Measurements from ENCODE around the gene RABEPK. TPM values are rescaled to one million over a fixed set of nuclear protein-coding genes. Genes with fewer than 3 reads are reported as not detected.
"Not testable (repeated sequence)": the region's sequence is repeated elsewhere in the genome, so short reads cannot be mapped to it uniquely, and the experiment has no call there.

RABEPK gene
- total RNA-seq, 2 donors from 2014 or later = 19.3 to 19.7 TPM

GRCh38 chr9:125180876-125181275 lies 19.5 kb upstream of the RABEPK start:
- Histone ChIP-seq H3K27me3 (ENCODE audit: control insufficient read depth, insufficient read depth, low read length, poor library complexity, severe bottlenecking) (no peaks in the 10 kb centered on the region), H3K9ac (ENCODE audit: extremely low read depth, low read length, poor library complexity, severe bottlenecking) (no peak overlapping the region), H3K9me3 (ENCODE audit: control insufficient read depth, low read length) (peaks cover 8% of the 10 kb centered on the region), H3K4me1 (ENCODE audit: control insufficient read depth, insufficient read depth, low read length) (no peaks in the 10 kb centered on the region), H3K36me3 (ENCODE audit: control insufficient read depth, insufficient read depth, low read length) (peaks cover 27% of the 10 kb centered on the region), H3K27ac (ENCODE audit: low read depth, low read length) (no peak overlapping the region), H3K4me3 (ENCODE audit: low read length) (no peak overlapping the region)
- Mint-ChIP-seq H3K4me3 (no peak overlapping the region), H3K4me1 (no peaks in the 10 kb centered on the region), H3K9me3 (no peaks in the 10 kb centered on the region), H3K27me3 (ENCODE audit: insufficient read depth) (no peaks in the 10 kb centered on the region), H3K27ac (peak overlapping the region; percentile 16), H3K36me3 (ENCODE audit: low read depth) (peaks cover 14% of the 10 kb centered on the region)
- DNase-seq = no peak
- TF ChIP-seq, protein P1, sequence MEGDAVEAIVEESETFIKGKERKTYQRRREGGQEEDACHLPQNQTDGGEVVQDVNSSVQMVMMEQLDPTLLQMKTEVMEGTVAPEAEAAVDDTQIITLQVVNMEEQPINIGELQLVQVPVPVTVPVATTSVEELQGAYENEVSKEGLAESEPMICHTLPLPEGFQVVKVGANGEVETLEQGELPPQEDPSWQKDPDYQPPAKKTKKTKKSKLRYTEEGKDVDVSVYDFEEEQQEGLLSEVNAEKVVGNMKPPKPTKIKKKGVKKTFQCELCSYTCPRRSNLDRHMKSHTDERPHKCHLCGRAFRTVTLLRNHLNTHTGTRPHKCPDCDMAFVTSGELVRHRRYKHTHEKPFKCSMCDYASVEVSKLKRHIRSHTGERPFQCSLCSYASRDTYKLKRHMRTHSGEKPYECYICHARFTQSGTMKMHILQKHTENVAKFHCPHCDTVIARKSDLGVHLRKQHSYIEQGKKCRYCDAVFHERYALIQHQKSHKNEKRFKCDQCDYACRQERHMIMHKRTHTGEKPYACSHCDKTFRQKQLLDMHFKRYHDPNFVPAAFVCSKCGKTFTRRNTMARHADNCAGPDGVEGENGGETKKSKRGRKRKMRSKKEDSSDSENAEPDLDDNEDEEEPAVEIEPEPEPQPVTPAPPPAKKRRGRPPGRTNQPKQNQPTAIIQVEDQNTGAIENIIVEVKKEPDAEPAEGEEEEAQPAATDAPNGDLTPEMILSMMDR (conservative IDR thresholded peaks at IDR 0.05) = no peak
- 98 to 99% methylated on average over 9 of the region's 9 CpGs for WGBS, 2 experiments (ENCODE audit: insufficient coverage in 1 of 2, insufficient read length in 1 of 2)

- H3K4me1 ChIP-seq (ENCODE audit: control insufficient read depth, insufficient read depth, low read length); H3K27ac ChIP-seq (ENCODE audit: low read depth, low read length); H3K4me3 Mint-ChIP-seq; H3K4me3 ChIP-seq (ENCODE audit: low read length); H3K27ac Mint-ChIP-seq; H3K9me3 Mint-ChIP-seq; H3K4me1 Mint-ChIP-seq; H3K27me3 Mint-ChIP-seq (ENCODE audit: insufficient read depth); H3K27me3 ChIP-seq (ENCODE audit: control insufficient read depth, insufficient read depth, low read length, poor library complexity, severe bottlenecking); DNase-seq; H3K9me3 ChIP-seq (ENCODE audit: control insufficient read depth, low read length); H3K9ac ChIP-seq (ENCODE audit: extremely low read depth, low read length, poor library complexity, severe bottlenecking): not testable (repeated sequence)
- H3K36me3 Mint-ChIP-seq (ENCODE audit: low read depth) = peaks cover 11% of the 10 kb centered on the region
- WGBS, 2 experiments (ENCODE audit: insufficient coverage in 1 of 2, insufficient read length in 1 of 2) = 94 to 95% methylated on average over 4 of the region's 4 CpGs
- peaks cover 30% of the 10 kb centered on the region for H3K36me3 ChIP-seq (ENCODE audit: control insufficient read depth, insufficient read depth, low read length)
Observed at GRCh38 chr9:125181756-125182155, 18.6 kb upstream of the RABEPK start.

GRCh38 chr9:125183054-125183453 lies 17.3 kb upstream of the RABEPK start:
- no peak overlapping the region for H3K27ac Mint-ChIP-seq
- DNase-seq = no peak
- Histone ChIP-seq H3K27ac (ENCODE audit: low read depth, low read length) (no peak overlapping the region), H3K36me3 (ENCODE audit: control insufficient read depth, insufficient read depth, low read length) (peaks cover 23% of the 10 kb centered on the region), H3K4me1 (ENCODE audit: control insufficient read depth, insufficient read depth, low read length) (no peaks in the 10 kb centered on the region), H3K9ac (ENCODE audit: extremely low read depth, low read length, poor library complexity, severe bottlenecking) (no peak overlapping the region), H3K27me3 (ENCODE audit: control insufficient read depth, insufficient read depth, low read length, poor library complexity, severe bottlenecking) (no peaks in the 10 kb centered on the region), H3K4me3 (ENCODE audit: low read length) (no peak overlapping the region), H3K9me3 (ENCODE audit: control insufficient read depth, low read length) (peaks cover 5% of the 10 kb centered on the region)
- peaks cover 6% of the 10 kb centered on the region for H3K36me3 Mint-ChIP-seq (ENCODE audit: low read depth)
- no peaks in the 10 kb centered on the region for H3K9me3 Mint-ChIP-seq
- TF ChIP-seq, protein P1 (conservative IDR thresholded peaks at IDR 0.05) = no peak
- WGBS, 2 experiments (ENCODE audit: insufficient coverage in 1 of 2, insufficient read length in 1 of 2) = 89 to 93% methylated on average over 2 of the region's 2 CpGs
- no peak overlapping the region for H3K4me3 Mint-ChIP-seq
- H3K27me3 Mint-ChIP-seq (ENCODE audit: insufficient read depth) = no peaks in the 10 kb centered on the region
- H3K4me1 Mint-ChIP-seq = peaks cover 2% of the 10 kb centered on the region

- Mint-ChIP-seq H3K4me3 (no peak overlapping the region), H3K36me3 (ENCODE audit: low read depth) (peaks cover 4% of the 10 kb centered on the region), H3K9me3 (no peaks in the 10 kb centered on the region), H3K27me3 (ENCODE audit: insufficient read depth) (no peaks in the 10 kb centered on the region), H3K4me1 (peaks cover 2% of the 10 kb centered on the region), H3K27ac (no peak overlapping the region)
- Histone ChIP-seq H3K9me3 (ENCODE audit: control insufficient read depth, low read length) (no peaks in the 10 kb centered on the region), H3K27ac (ENCODE audit: low read depth, low read length) (no peak overlapping the region), H3K4me3 (ENCODE audit: low read length) (no peak overlapping the region), H3K9ac (ENCODE audit: extremely low read depth, low read length, poor library complexity, severe bottlenecking) (no peak overlapping the region), H3K36me3 (ENCODE audit: control insufficient read depth, insufficient read depth, low read length) (peaks cover 18% of the 10 kb centered on the region), H3K4me1 (ENCODE audit: control insufficient read depth, insufficient read depth, low read length) (no peaks in the 10 kb centered on the region), H3K27me3 (ENCODE audit: control insufficient read depth, insufficient read depth, low read length, poor library complexity, severe bottlenecking) (no peaks in the 10 kb centered on the region)
- 94 to 100% methylated on average over 1 to 2 of the region's 2 CpGs for WGBS, 2 experiments (ENCODE audit: insufficient coverage in 1 of 2, insufficient read length in 1 of 2)
- TF ChIP-seq, protein P1 (conservative IDR thresholded peaks at IDR 0.05) = no peak
- DNase-seq = no peak
Observed at GRCh38 chr9:125183561-125183960, 16.8 kb upstream of the RABEPK start.

Measured in endodermal cell (in vitro differentiated cells).